Mononuclear cell (primary cell): ENCODE data around the gene CFL1. TPM values are rescaled to one million over a fixed set of nuclear protein-coding genes. Genes with fewer than 3 reads are reported as not detected.

Experiments used
- H3K27me3 ChIP-seq: 2 replicates; pipeline ENCODE4 v1.6.0; 2011; ENCODE audit warnings: low read length, control low read depth; ENCODE audit not compliant: insufficient read depth
- H3K4me1 ChIP-seq: 2 replicates; pipeline ENCODE4 v1.5.1; 2011; ENCODE audit warnings: mild to moderate bottlenecking, low read length, control low read depth; ENCODE audit not compliant: insufficient read depth
- H3K4me3 ChIP-seq: 2 replicates; pipeline ENCODE4 v1.5.1; 2011; ENCODE audit warnings: mild to moderate bottlenecking, low read length, moderate library complexity
- H3K9me3 ChIP-seq: 2 replicates; pipeline ENCODE4 v1.5.1; 2011; ENCODE audit warnings: low read depth, mild to moderate bottlenecking, control low read depth, low read length
- total RNA-seq: library from RNA; depleted of rRNA; stranded (reverse); fragments of >200 nt; gene quantifications from one replicate; pipeline ENCODE4 v1.2.3, GENCODE V29; 2012

CFL1 gene
- total RNA-seq, 1 donor: 731 TPM

DNA sequence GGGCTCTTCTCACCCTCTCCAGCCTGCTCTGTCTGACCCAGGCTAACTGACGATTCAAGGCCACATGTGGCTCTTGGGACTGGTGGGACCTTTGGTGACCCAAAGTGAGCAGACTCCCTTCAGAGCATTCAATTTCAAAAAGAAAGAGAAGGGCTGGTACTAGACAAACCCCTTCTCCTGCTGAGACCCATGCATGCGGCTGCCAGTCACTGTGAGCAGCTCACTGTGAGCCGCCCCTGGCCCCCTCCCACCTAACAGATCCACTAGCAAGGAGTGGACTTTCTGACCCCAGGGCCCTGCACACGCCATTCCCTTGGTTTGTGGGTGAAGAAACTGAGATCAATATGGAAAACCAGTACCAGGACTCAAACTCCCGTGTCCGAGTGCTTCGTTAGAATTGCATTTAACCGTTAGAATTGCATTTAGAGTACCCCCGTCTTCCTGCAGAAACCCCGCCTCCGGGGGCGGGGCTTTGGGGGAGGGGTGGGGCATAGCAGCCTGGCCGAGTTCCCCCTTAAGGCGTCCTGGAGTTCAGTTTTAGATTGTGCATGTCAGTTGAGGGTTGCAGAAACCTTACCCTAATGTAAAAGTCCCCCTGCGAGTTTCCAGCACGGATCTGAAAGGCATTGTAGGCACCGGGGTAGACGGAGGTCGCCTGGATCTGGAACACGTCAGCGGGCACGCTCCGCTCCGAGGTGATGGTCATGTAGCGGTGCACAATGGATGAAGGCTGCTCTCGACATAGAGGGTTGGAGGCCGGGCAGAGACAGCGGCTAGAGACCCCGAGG lies 9.5 kb upstream of the CFL1 start:
- Histone ChIP-seq H3K27me3 (no peaks in the 10 kb centered on the region), H3K4me1 (peaks cover 16% of the 10 kb centered on the region), H3K9me3 (no peaks in the 10 kb centered on the region), H3K4me3 (no peak overlapping the region)

DNA sequence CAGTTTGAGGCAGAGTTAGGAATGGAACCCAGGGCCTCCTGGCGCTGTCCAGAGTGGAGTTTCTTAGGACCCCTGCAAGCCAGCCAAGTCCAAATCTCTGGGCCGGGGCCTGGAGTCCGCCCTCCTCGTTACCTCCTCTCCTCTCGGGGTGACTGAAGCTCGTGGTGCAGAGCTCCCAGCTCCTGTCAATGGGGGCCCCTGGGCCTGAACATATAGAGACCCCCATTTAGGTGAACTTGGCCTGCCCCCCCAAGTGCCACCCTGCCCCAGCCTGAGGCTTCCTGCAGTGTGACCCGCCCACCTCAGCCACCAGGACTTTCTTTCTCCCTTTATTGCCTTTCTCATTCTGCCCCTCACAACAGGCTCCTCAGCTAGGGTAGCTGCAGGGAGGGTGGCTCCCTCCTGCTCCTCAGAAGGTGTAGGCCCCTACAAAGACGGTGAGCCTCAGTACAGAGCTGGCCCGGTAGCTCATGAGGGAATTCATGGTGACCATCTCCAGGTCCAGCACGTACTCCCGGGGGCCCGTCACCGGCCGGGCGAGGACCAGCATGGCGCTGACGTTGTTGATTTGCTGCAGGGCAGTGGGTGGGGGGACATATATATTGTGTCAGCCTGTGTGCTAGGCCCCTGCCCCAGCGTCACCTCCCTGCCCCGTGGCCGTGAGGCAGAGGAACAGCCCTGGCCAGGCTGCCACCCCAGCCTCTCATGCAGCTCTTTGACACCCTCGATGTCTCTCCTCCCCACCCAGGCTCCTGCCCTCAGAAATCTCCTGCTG lies 8.7 kb upstream of the CFL1 start:
- Histone ChIP-seq H3K27me3 (no peaks in the 10 kb centered on the region), H3K4me3 (no peak overlapping the region), H3K4me1 (peaks cover 23% of the 10 kb centered on the region), H3K9me3 (no peaks in the 10 kb centered on the region)

DNA sequence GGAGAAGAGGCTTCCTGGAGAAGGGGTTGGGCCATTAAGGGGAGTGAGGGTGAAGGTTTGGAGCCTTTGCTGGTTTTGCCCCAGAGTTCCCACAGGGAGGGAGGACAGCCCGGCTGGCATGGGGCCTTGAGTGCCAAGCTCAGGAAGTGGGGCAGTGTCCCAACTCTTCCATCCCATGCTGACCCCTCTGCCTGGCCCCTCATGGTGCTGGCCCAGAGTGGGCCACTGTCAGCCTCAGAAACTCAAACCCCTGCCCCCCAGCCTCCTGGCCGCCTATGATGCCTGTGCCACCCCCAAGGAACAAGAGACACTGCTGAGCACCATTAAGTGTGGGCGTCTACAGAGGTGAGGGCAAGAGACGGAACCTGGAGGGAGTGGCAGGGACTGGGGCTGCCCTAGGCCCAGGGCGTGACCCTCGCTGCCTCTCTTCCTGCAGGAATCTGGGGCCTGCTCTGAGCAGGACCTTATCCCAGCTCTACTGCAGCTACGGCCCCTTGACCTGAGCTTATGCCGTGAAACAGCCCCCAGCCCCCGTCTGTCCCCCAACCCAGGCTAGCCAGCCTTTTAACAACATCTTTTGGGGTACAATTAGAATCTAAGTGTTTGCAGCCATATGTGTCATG lies 7.7 kb upstream of the CFL1 start:
- Histone ChIP-seq H3K27me3 (no peaks in the 10 kb centered on the region), H3K4me1 (peaks cover 23% of the 10 kb centered on the region), H3K4me3 (no peak overlapping the region), H3K9me3 (no peaks in the 10 kb centered on the region)

DNA sequence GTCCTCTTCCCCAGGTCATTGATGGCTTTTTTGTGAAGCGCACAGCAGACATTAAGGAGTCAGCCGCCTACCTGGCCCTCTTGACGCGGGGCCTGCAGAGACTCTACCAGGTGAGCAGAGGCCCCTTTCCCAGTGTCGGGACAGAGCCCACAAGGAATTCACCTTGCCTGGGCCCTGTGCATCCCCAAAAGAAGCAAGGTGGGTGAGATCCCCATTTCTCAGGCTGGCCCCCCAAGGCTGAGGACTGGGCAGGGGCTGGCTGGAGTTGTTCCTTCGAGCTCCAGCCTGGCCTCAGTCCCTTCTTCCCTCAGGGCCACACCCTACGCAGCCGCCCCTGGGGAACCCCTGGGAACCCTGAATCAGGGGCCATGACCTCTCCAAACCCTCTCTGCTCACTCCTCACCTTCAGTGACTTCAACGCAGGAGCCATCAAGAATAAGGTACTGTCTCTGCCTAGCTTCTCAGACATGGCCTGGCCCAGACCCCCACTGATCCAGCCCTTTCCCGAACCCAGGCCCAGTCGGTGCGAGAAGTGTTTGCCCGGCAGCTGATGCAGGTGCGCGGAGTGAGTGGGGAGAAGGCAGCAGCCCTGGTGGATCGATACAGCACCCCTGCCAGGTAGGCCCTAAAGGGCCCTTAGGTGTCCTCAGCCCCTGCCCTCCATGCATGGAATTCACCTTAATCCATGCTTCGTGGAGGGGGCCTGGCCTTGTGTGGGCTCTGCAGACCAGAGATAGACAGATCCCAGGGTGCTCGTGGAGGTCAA lies 6.9 kb upstream of the CFL1 start:
- Histone ChIP-seq H3K27me3 (no peaks in the 10 kb centered on the region), H3K4me3 (no peak overlapping the region), H3K4me1 (peaks cover 19% of the 10 kb centered on the region), H3K9me3 (no peaks in the 10 kb centered on the region)

DNA sequence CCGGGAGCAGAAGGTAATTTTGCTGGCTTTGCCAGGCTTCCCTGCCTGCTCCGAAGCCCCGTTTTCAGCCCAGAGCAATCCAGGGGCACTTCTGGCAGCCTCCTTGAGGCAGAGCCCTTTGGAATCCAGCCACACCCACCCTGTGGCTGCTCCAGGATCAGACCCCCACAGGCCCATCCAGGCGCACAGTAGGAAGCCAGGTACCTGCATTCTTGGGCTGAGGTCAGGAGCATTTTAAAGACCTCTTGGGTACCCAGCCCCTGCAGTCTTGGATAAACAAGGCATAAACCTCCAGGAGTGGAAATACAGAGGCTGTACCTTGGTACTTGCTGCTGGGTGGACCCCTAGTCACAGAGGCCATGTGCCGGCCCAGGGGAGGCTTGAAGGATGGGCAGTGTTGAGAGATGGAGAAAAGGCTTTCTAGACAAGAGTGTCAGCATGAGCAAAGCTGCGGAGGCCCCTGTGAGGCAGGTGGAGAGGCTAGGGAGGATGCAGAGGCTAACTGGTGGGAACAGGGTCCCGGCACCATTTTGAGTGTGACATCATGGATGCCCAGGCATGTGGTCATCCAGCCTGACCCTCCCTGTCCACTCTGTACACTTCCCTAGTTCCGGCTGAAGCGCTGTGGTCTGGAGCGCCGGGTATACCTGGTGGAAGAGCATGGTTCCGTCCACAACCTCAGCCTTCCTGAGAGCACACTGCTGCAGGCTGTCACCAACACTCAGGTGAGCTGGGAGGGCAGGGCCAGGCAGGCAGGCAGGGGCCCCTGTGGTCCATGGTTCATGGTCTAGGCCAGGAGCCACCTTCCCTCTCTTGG lies 6.1 kb upstream of the CFL1 start:
- no peaks in the 10 kb centered on the region for H3K27me3 ChIP-seq
- peaks cover 27% of the 10 kb centered on the region for H3K4me1 ChIP-seq
- H3K9me3 ChIP-seq: no peaks in the 10 kb centered on the region
- no peak overlapping the region for H3K4me3 ChIP-seq

DNA sequence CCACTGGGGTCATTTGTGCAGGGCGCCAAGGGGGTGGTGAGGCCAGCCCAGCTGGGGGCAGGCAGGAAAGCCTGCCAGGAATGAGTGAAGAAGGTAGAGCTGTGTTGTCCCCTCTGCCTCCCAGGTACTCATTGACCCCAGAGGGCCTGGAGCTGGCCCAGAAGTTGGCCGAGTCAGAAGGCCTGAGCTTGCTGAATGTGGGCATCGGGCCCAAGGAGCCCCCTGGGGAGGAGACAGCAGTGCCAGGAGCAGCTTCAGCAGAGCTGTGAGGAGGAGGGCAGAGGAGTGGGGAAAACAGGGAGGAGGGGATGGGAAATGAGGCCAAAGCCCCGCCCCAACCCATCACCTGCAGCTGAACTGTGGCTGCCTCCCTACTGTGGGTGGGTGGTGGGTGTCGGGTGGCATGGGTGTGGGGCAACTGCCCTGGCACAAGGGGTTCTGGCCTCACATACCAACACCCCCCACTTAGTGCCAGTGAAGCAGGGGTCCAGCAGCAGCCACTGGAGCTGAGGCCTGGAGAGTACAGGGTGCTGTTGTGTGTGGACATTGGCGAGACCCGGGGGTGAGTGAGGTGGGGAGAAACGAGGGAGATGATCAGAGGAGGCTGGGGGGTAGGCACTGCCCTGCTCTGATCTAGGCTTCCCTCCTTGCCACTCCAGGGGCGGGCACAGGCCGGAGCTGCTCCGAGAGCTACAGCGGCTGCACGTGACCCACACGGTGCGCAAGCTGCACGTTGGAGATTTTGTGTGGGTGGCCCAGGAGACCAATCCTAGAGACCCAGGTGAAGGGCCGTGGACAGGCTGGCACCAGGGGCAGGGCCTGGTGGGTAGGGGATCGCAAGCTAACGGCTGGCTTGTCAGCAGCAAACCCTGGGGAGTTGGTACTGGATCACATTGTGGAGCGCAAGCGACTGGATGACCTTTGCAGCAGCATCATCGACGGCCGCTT lies 5.2 kb upstream of the CFL1 start:
- Histone ChIP-seq H3K4me3 (no peak overlapping the region), H3K4me1 (peaks cover 36% of the 10 kb centered on the region), H3K27me3 (no peaks in the 10 kb centered on the region), H3K9me3 (no peaks in the 10 kb centered on the region)

DNA sequence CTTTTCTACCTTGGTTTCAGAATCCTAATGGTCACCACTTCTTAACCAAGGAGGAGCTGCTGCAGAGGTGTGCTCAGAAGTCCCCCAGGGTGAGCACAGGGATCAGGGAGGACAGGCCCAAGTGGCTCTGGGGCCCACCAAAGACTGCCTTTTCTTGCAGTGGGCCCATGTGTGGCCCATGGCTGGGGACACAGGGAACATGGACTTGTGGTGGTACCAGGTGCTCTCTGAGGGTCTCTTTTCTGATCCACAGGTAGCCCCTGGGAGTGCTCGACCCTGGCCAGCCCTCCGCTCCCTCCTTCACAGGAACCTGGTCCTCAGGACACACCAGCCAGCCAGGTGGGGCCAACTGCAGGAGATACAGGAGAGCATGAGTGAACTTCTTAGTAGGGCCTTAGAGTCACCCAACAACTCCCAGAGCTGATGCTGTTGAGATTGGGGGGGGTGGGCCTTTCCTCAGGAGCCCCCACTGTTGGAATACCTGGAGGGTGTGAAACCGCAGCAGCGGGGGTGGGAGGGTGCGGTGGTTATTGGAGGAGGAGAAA lies 4.3 kb upstream of the CFL1 start:
- Histone ChIP-seq H3K27me3 (no peaks in the 10 kb centered on the region), H3K4me1 (peaks cover 36% of the 10 kb centered on the region), H3K4me3 (no peak overlapping the region), H3K9me3 (no peaks in the 10 kb centered on the region)

DNA sequence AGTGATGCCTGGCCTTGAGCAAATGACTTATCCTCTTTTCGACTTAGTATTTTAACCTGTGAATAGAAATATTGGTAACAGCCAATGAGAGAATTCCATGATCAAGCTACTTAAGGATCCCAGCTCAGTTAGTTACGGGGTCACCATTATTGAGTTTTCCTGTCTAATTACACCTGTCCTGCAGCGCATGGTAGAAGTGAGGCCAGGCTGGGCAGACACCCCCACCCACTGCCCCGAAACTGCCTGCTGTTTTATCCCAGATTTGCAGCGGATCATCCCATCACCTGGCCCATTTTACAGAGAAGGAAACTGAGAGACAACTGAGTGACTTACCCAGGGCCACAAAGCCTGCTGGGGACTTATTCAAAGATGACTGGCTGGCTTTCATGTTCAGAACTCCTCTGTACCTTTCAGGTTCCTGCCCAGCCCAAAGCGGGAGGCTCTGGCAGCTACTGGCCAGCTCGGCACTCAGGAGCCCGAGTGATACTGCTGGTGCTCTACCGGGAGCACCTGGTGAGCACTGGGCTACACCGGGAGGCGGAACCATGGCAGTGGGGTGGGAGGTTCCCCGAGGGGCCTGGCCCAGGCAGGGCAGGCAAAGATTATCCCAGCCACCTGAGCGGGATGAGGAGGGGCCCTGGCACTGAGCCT lies 3.7 kb upstream of the CFL1 start:
- Histone ChIP-seq H3K27me3 (no peaks in the 10 kb centered on the region), H3K4me3 (peak overlapping the region; percentile 94), H3K9me3 (no peaks in the 10 kb centered on the region), H3K4me1 (peaks cover 37% of the 10 kb centered on the region)

DNA sequence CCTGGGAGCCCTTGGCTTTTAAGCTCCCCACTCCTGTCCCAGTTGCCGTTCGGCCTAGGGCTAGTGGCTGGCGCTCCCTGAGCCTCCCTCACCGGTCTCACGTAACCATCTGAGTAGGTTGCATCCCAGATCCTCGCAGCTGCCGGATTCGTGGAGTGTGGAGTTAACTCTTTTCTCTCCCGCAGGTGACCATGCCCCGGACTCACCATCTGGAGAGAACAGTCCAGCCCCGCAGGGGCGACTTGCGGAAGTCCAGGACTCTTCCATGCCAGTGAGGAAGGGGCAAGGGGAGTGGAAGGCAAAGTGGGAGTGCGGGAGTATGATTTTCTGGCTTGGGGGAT lies 3.2 kb upstream of the CFL1 start:
- Histone ChIP-seq H3K4me1 (peaks cover 42% of the 10 kb centered on the region), H3K4me3 (peak overlapping the region; percentile 94), H3K9me3 (no peaks in the 10 kb centered on the region), H3K27me3 (no peaks in the 10 kb centered on the region)

DNA sequence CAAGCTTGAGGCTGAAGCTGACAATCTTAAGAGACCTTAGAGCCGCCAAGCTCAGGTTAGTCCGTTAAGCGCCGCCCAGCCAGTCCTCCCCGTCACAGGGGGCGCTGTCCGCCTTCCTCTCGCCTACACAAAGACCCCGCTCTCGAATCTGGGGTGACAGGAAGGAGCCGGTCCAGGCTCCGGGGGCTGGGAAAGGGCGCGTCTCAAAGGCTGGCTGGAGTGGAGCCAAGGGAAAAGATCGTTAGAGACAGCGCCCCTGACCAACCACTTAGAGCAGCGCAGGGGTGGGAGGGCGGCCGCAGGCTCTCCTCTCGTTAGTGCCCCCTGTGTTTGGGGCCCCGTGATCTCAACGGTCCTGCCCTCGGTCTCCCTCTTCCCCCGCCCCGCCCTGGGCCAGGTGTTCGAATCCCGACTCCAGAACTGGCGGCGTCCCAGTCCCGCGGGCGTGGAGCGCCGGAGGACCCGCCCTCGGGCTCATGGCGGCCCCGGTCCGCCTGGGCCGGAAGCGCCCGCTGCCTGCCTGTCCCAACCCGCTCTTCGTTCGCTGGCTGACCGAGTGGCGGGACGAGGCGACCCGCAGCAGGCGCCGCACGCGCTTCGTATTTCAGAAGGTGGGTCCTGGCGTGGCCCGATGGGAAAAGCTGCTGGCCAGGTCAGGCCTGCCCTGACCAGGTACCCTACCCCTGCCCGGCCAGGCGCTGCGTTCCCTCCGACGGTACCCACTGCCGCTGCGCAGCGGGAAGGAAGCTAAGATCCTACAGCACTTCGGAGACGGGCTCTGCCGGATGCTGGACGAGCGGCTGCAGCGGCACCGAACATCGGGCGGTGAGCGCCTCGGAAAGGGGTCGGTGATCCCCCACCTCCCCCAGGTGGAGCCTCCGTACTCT lies 2.5 kb upstream of the CFL1 start, which contains the start of gene MUS81:
MUS81 (plus strand) TSS at position 156 of the 887 bp plus-strand sequence; CDS start at position 477, 321 bp downstream.
- Histone ChIP-seq H3K4me1 (peaks cover 48% of the 10 kb centered on the region), H3K4me3 (peak within 1 kb of the TSS; percentile 94), H3K9me3 (no peaks in the 10 kb centered on the region), H3K27me3 (no peaks in the 10 kb centered on the region)

DNA sequence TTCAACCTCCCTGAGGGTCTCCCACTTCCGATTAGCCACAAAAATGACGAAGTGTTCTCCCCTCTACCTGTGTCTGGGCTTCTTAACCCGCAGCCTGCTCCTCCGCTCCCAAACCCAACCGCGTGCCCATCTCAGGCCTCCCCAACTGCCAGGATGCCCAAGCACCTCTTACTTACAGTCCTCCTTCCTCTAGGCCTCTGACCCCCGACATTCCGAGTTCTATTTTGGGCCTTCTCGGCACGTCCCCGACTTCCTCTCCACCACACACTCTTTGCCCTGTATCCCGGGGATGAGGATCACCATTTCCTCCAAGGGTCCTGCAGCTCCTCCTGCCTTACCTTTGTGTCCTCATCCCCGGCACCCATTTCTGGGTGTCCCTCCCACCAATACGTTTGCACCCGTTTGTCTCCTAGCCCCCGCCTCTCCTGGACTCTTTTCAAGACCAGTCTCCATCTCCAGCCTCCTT lies 1.9 kb upstream of the CFL1 start:
- no peaks in the 10 kb centered on the region for H3K27me3 ChIP-seq
- no peaks in the 10 kb centered on the region for H3K9me3 ChIP-seq
- peaks cover 52% of the 10 kb centered on the region for H3K4me1 ChIP-seq
- peak overlapping the region; percentile 94 for H3K4me3 ChIP-seq
